ENCODE data around the gene SURF4. TPM values are rescaled to one million over a fixed set of nuclear protein-coding genes. Genes with fewer than 3 reads are reported as not detected.

SURF4 gene
- polyA plus RNA-seq, result 10 to 100 TPM; 39.7 to 64.7 TPM

DNA sequence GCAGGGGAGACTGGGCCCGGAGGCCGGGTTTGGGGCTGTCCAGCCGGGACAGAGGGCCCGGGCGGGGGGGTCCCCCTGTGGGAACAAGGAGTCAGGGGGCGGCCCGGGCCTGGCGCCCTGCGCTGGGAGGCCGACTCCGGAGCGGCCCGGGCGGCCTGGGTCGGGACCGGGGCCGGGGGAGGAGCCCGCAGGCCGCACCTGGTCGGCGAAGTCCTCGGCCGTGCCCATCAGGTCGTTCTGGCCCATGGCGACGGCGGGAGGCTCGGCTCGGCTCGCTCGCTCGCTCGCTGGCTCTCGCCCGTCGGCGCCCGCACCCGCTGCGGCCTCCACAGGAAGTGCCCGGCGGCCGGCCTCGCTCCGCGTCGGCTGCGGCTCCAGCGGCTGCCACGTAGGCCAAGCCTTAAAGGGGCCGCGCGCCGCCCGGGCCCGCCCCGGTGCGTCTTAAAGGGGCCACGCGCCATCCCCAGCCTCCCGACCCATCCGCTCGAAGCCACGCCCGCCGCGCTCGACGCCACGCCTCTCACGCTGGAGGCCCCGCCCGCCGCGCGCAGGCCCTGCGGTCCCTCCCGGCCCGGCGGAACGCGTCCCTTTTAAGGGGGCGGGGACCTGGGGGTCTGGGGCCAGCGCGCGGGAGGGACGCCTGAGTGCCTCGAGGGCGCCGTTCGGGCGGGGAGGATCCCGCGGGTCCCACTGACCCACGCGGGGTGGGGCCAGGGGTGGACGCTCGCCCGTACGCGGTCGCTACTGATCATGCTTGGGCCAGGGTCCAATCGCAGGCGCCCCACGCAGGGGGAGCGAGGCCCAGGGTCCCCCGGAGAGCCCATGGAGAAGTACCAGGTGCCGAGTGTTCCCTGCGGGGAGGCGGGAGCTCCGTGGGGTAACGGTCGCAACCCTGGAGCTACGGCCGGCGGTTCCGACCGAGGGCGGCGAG lies at the start of gene SURF4, which contains the start of gene STKLD1:
Gene SURF4, minus strand, starts transcription at position 337 of the 931 bp plus-strand sequence. Its CDS starts 91 bp downstream, at position 246.
Gene STKLD1, plus strand, starts transcription at position 643 of the 931 bp plus-strand sequence. Its CDS starts 108 bp downstream, at position 751.
- no peaks in the 10 kb centered on the region for H3K9me3 ChIP-seq (ENCODE audit: control insufficient read depth in 2 of 2, insufficient read depth in 1 of 2, low read depth in 1 of 2, low read length in 1 of 2)
- no peaks in the 10 kb centered on the region for H3K27me3 ChIP-seq (ENCODE audit: control insufficient read depth in 1 of 2, insufficient read depth in 2 of 2, low read length in 2 of 2)
- H3K36me3 ChIP-seq (ENCODE audit: control insufficient read depth in 2 of 2, insufficient read depth in 2 of 2, low read length in 1 of 2), result peaks cover 0 to 7% of the 10 kb centered on the region in 2 donors
- H3K4me3 ChIP-seq (ENCODE audit: low read depth in 1 of 2, low read length in 2 of 2), result peak within 1 kb of the TSS; percentile 87 to 93
- H3K27ac ChIP-seq (ENCODE audit: low read depth in 2 of 2, low read length in 1 of 2), result peak within 1 kb of the TSS; percentile 97 to 98
- WGBS, 2 donors, result 1% methylated on average over 84 to 120 of the region's 120 CpGs
- H3K4me1 ChIP-seq (ENCODE audit: control insufficient read depth in 2 of 2, insufficient read depth in 2 of 2, low read length in 1 of 2), result peaks cover 8 to 30% of the 10 kb centered on the region in 2 donors

DNA sequence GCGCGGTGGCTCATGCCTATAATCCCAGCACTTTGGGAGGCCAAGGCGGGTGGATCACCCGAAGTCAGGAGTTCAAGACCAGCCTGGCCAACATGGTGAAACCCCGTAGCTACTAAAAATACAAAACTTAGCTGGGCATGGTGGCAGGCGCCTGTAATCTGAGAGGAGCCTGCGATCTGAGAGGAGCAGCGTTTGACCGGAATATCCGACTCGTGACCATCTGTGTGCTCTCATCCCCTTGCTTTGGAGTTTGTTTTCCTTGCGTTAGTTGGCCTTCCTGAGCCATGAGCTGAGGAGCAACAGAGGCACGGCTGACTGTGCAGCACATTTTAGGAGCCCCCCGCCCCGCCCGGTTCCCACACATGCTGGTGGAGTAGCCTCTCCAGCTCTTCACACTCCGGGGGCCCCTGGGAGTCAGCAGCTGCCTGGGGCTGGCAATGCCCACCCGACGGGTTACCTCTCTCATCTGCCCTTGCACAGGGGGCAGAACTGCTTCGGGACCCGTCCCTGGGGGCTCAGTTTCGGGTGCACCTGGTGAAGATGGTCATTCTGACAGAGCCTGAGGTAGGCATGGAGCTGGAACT lies 49.3 kb upstream of the SURF4 start:
- no peak overlapping the region for H3K4me3 ChIP-seq (ENCODE audit: low read depth in 1 of 2, low read length in 2 of 2)
- peaks cover 0 to 5% of the 10 kb centered on the region in 2 donors for H3K4me1 ChIP-seq (ENCODE audit: control insufficient read depth in 2 of 2, insufficient read depth in 2 of 2, low read length in 1 of 2)
- 88 to 91% methylated on average over 22 of the region's 22 CpGs for WGBS, 2 donors
- peaks cover 0 to 3% of the 10 kb centered on the region in 2 donors for H3K36me3 ChIP-seq (ENCODE audit: control insufficient read depth in 2 of 2, insufficient read depth in 2 of 2, low read length in 1 of 2)
- H3K27ac ChIP-seq (ENCODE audit: low read depth in 2 of 2, low read length in 1 of 2), result no peak overlapping the region
- H3K27me3 ChIP-seq (ENCODE audit: control insufficient read depth in 1 of 2, insufficient read depth in 2 of 2, low read length in 2 of 2), result no peaks in the 10 kb centered on the region
- no peaks in the 10 kb centered on the region for H3K9me3 ChIP-seq (ENCODE audit: control insufficient read depth in 2 of 2, insufficient read depth in 1 of 2, low read depth in 1 of 2, low read length in 1 of 2)

DNA sequence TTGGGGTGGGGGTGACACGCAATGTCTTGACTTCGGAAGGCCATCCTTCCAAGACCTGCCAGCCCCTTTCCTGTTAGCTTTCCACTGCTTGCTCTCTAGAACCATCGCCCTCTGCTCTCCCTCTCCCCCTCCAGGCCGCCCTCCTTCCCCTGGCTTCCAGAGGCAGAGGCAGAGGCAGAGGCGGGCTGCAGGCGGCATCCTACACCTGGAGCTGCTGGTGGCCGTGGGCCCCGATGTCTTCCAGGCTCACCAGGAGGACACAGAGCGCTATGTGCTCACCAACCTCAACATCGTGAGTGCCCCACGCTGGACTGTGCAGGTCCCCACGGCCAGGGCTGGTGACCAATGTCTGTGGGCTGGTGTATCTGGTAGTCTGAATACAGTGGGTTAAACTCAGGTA lies 48.3 kb upstream of the SURF4 start:
- Histone ChIP-seq H3K9me3 (ENCODE audit: control insufficient read depth in 2 of 2, insufficient read depth in 1 of 2, low read depth in 1 of 2, low read length in 1 of 2) (no peaks in the 10 kb centered on the region), H3K4me3 (ENCODE audit: low read depth in 1 of 2, low read length in 2 of 2) (no peak overlapping the region), H3K4me1 (ENCODE audit: control insufficient read depth in 2 of 2, insufficient read depth in 2 of 2, low read length in 1 of 2) (peaks cover 0 to 5% of the 10 kb centered on the region in 2 donors), H3K27me3 (ENCODE audit: control insufficient read depth in 1 of 2, insufficient read depth in 2 of 2, low read length in 2 of 2) (no peaks in the 10 kb centered on the region), H3K27ac (ENCODE audit: low read depth in 2 of 2, low read length in 1 of 2) (no peak overlapping the region), H3K36me3 (ENCODE audit: control insufficient read depth in 2 of 2, insufficient read depth in 2 of 2, low read length in 1 of 2) (peaks cover 0 to 3% of the 10 kb centered on the region in 2 donors)
- WGBS, 2 donors, result 93 to 94% methylated on average over 12 of the region's 12 CpGs

DNA sequence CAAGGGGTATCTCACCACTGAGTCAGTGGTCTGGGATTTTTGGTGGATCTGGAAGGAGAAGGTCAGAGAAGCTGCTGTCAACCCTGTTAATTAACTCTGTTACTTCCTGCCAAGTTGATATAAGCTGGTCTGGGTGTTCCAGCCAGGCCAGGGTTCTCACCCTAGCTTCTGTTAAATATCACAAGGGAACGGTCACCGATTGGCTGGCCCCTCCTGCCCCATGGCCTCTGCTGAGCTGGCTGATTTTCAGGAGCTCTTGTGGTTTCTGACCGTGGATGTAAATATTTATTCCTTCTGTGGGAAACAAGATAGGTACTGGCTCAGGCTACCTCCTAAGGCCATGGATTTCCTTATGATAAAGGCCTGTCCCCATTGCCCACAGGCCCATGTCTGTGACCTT lies 47.4 kb upstream of the SURF4 start:
- 56 to 73% methylated on average over 3 of the region's 3 CpGs for WGBS, 2 donors
- Histone ChIP-seq H3K36me3 (ENCODE audit: control insufficient read depth in 2 of 2, insufficient read depth in 2 of 2, low read length in 1 of 2) (peaks cover 0 to 3% of the 10 kb centered on the region in 2 donors), H3K9me3 (ENCODE audit: control insufficient read depth in 2 of 2, insufficient read depth in 1 of 2, low read depth in 1 of 2, low read length in 1 of 2) (no peaks in the 10 kb centered on the region), H3K27ac (ENCODE audit: low read depth in 2 of 2, low read length in 1 of 2) (no peak overlapping the region), H3K4me1 (ENCODE audit: control insufficient read depth in 2 of 2, insufficient read depth in 2 of 2, low read length in 1 of 2) (no peaks in the 10 kb centered on the region), H3K27me3 (ENCODE audit: control insufficient read depth in 1 of 2, insufficient read depth in 2 of 2, low read length in 2 of 2) (no peaks in the 10 kb centered on the region), H3K4me3 (ENCODE audit: low read depth in 1 of 2, low read length in 2 of 2) (no peak overlapping the region)

DNA sequence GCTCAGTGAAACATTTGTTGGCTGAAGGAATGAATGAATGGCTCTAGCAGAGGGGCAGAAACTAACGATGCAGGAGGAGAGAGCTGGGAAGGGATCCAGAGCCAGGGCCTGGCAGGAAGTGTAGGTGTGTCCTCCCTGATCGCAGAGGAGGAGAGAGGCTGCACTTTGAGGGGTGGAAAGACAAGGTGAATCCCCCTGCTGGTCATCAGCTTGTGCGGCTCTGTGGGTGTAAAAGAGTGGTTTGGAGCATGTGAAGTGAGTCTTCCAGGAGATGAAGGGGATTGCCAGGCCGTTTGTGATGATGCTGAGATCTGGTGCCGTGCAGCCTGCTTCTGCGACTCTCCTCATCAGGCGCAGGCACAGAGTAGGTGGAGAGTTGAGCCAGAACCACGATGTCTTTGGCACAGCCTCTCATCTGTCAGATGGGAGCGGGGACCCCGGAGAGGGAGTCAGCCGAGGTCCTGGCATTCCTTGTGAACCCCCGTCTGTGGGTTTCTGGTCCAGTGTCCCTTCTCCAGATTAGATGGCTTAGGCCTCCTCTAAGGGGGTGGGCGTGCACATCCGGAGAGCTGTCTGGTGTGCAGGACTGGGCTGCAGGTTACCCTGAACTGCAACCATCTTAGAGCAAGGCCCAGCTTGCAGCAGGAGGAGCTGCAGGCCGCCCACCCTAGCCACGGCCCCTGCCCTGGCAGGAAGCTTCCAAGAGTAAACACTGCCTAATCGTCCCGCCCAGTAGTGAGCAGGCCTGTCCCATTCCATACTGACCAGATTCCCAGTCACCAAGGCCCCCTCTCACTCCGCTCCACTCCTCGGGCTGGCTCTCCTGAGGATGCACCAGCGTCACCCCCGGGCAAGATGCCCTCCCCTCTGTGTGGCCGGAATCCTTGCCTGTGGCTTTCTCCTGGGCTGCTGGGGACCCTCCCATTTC lies 46.0 kb upstream of the SURF4 start, which contains the start of gene ADAMTS13:
Gene ADAMTS13, plus strand, starts transcription at position 753 of the 928 bp plus-strand sequence. Its CDS starts 77 bp downstream, at position 830.
- Histone ChIP-seq H3K4me3 (ENCODE audit: low read depth in 1 of 2, low read length in 2 of 2) (no peak within 1 kb of the TSS), H3K27ac (ENCODE audit: low read depth in 2 of 2, low read length in 1 of 2) (no peak within 1 kb of the TSS), H3K4me1 (ENCODE audit: control insufficient read depth in 2 of 2, insufficient read depth in 2 of 2, low read length in 1 of 2) (peaks cover 0 to under 1% of the 10 kb centered on the region in 2 donors), H3K9me3 (ENCODE audit: control insufficient read depth in 2 of 2, insufficient read depth in 1 of 2, low read depth in 1 of 2, low read length in 1 of 2) (no peaks in the 10 kb centered on the region), H3K36me3 (ENCODE audit: control insufficient read depth in 2 of 2, insufficient read depth in 2 of 2, low read length in 1 of 2) (peaks cover 0 to 3% of the 10 kb centered on the region in 2 donors), H3K27me3 (ENCODE audit: control insufficient read depth in 1 of 2, insufficient read depth in 2 of 2, low read length in 2 of 2) (no peaks in the 10 kb centered on the region)
- WGBS, 2 donors, result 52 to 64% methylated on average over 23 of the region's 23 CpGs

DNA sequence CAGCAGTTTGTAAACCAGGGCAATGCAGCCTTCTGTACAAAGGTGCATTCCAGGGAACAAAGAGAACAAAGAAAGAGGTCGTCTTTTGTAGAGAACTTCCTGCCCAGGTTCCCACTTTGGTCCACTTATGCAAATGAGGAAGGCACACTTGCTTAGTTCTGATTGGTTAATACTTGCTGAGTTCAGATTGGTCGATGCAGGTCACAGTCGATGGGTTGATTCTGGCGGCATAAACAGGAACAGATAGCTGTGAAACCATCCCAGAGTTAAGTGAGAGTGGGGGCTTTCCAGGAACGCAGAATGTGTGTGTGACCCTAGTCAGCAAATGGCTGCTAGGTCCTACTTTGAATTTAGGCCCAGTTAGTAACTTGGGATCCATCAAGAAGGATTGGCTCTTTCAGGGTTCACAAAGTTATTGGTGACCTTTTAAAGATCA lies 44.5 kb upstream of the SURF4 start:
- no peaks in the 10 kb centered on the region for H3K27me3 ChIP-seq (ENCODE audit: control insufficient read depth in 1 of 2, insufficient read depth in 2 of 2, low read length in 2 of 2)
- H3K9me3 ChIP-seq (ENCODE audit: control insufficient read depth in 2 of 2, insufficient read depth in 1 of 2, low read depth in 1 of 2, low read length in 1 of 2), result no peaks in the 10 kb centered on the region
- 62 to 64% methylated on average over 5 of the region's 5 CpGs for WGBS, 2 donors
- H3K4me3 ChIP-seq (ENCODE audit: low read depth in 1 of 2, low read length in 2 of 2), result no peak overlapping the region
- peaks cover 0 to 2% of the 10 kb centered on the region in 2 donors for H3K36me3 ChIP-seq (ENCODE audit: control insufficient read depth in 2 of 2, insufficient read depth in 2 of 2, low read length in 1 of 2)
- peaks cover 5 to 7% of the 10 kb centered on the region in 2 donors for H3K4me1 ChIP-seq (ENCODE audit: control insufficient read depth in 2 of 2, insufficient read depth in 2 of 2, low read length in 1 of 2)
- H3K27ac ChIP-seq (ENCODE audit: low read depth in 2 of 2, low read length in 1 of 2), result no peak overlapping the region

DNA sequence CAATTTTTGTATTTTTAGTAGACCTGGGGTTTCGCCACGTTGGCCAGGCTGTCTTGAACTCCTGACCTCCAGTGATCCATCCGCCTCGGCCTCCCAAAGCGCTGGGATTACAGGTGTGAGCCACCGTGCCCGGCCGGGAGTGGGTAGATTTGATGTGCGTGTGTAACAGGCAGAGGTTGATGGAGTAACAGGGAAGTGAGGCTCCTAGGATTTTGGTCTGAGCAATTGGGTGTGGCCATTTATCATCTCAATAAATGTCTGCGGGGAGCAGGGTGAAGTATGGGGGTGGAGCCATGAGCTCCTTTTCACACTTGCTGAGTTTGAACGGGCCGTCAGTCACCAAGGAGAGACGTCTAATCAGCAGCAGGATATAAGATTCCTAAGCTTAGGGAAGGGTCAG lies 43.1 kb upstream of the SURF4 start:
- no peak overlapping the region for H3K4me3 ChIP-seq (ENCODE audit: low read depth in 1 of 2, low read length in 2 of 2)
- H3K4me1 ChIP-seq (ENCODE audit: control insufficient read depth in 2 of 2, insufficient read depth in 2 of 2, low read length in 1 of 2), result peaks cover 8 to 9% of the 10 kb centered on the region in 2 donors
- no peaks in the 10 kb centered on the region for H3K27me3 ChIP-seq (ENCODE audit: control insufficient read depth in 1 of 2, insufficient read depth in 2 of 2, low read length in 2 of 2)
- 55 to 75% methylated on average over 13 of the region's 13 CpGs for WGBS, 2 donors
- peaks cover 3 to 11% of the 10 kb centered on the region in 2 donors for H3K36me3 ChIP-seq (ENCODE audit: control insufficient read depth in 2 of 2, insufficient read depth in 2 of 2, low read length in 1 of 2)
- no peaks in the 10 kb centered on the region for H3K9me3 ChIP-seq (ENCODE audit: control insufficient read depth in 2 of 2, insufficient read depth in 1 of 2, low read depth in 1 of 2, low read length in 1 of 2)
- H3K27ac ChIP-seq (ENCODE audit: low read depth in 2 of 2, low read length in 1 of 2), result peak overlapping the region in 1 of 2 donors; percentile 90

DNA sequence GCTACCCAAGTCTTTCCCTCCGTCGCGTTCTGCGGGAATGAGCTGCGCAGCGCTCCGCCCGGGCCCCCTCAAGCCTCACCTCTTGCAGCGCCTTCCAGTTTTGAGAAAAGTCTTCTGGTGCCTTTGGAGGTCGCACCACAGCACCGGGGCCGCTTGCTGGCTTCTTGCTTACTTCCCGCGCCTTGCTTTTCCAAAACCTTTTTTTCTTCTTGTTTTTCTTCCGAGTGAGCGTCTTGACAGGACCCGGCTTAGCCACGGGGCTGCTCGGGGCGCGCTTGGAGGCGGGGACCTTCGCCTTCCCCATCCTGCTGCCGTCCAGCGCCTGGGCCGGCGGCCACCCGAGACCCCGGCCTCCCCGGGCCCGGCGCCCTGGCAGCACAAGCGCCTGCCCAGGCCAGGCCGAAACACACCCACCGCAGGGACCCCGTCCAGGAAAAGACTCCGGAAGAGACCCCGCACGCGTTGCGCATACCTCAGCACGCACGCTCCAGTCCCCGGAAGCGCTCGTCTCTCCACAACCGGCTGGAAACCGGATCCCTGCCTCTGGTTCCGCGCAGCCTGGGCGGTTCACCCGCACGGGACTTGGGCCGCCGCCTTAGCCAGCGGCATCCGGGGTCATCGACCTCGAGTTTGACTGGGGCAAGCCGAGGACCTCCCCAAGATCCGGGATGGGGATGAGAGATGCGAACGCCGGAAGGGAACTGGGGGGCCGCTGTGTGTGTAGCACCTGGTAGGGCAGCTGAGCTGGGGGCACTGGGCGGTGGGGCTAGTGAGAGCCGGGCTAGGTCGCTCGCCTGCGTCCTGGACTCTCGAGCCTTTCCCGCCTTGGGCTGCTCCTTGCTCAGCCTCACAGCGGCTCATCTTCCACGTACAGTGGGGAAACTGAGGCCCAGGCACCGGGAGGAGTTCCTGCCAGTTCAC lies 41.9 kb upstream of the SURF4 start, which contains the start of gene REXO4:
Gene REXO4, minus strand, starts transcription at position 470 of the 921 bp plus-strand sequence. Its CDS starts 166 bp downstream, at position 304.
- WGBS, 2 donors, result 0 to 2% methylated on average over 75 of the region's 75 CpGs
- H3K27ac ChIP-seq (ENCODE audit: low read depth in 2 of 2, low read length in 1 of 2), result peak within 1 kb of the TSS; percentile 72 to 90
- H3K4me1 ChIP-seq (ENCODE audit: control insufficient read depth in 2 of 2, insufficient read depth in 2 of 2, low read length in 1 of 2), result peaks cover 9 to 11% of the 10 kb centered on the region in 2 donors

More for the DNA sequence above, 41.9 kb upstream of the SURF4 start, which contains the start of gene REXO4:
- H3K27me3 ChIP-seq (ENCODE audit: control insufficient read depth in 1 of 2, insufficient read depth in 2 of 2, low read length in 2 of 2), result no peaks in the 10 kb centered on the region
- H3K4me3 ChIP-seq (ENCODE audit: low read depth in 1 of 2, low read length in 2 of 2), result peak within 1 kb of the TSS; percentile 76 to 88
- H3K36me3 ChIP-seq (ENCODE audit: control insufficient read depth in 2 of 2, insufficient read depth in 2 of 2, low read length in 1 of 2), result peaks cover 7 to 15% of the 10 kb centered on the region in 2 donors
- H3K9me3 ChIP-seq (ENCODE audit: control insufficient read depth in 2 of 2, insufficient read depth in 1 of 2, low read depth in 1 of 2, low read length in 1 of 2), result no peaks in the 10 kb centered on the region

All from esophagus (tissue), 2 donors.